Cardiac septum (tissue), 1 donor: ENCODE results near the gene ZNF728. TPM values are rescaled to one million over a fixed set of nuclear protein-coding genes. Genes with fewer than 3 reads are reported as not detected.
"Not testable (repeated sequence)": the region's sequence is repeated elsewhere in the genome, so short reads cannot be mapped to it uniquely, and the experiment has no call there.

Experiments
- DNase-seq: peaks from one replicate; pipeline ENCODE4 v3.0.0-alpha.2; 2020; ENCODE audit warnings: low spot score
- intact Hi-C: fragments of 100-400 bp; cut with DNase I; formaldehyde crosslinking; loops from one replicate; pipeline ENCODE4 v1.14.0; 2022
- long read RNA-seq: library from polyadenylated mRNA; unstranded; transcript quantifications from one replicate; pipeline ENCODE4 v2.0.0, GENCODE V29; 2021
- total RNA-seq: library from RNA; stranded (reverse); fragmentation: NEBNext Ultra II Directional; extraction: Animal tissue kit (Norgen Biotek cat#: 25700); gene quantifications from one replicate; pipeline ENCODE4 v1.2.1, GENCODE V29; 2021
- donor health status: DM: no; HTN: no; CAD: no.

Gene ZNF728
- total RNA-seq, result 5.7 TPM
- long read RNA-seq, partial matches to known transcripts, result 0 of 3 reads
- long read RNA-seq, other reads (novel, unspliced or antisense), result 1 of 3 reads

DNA sequence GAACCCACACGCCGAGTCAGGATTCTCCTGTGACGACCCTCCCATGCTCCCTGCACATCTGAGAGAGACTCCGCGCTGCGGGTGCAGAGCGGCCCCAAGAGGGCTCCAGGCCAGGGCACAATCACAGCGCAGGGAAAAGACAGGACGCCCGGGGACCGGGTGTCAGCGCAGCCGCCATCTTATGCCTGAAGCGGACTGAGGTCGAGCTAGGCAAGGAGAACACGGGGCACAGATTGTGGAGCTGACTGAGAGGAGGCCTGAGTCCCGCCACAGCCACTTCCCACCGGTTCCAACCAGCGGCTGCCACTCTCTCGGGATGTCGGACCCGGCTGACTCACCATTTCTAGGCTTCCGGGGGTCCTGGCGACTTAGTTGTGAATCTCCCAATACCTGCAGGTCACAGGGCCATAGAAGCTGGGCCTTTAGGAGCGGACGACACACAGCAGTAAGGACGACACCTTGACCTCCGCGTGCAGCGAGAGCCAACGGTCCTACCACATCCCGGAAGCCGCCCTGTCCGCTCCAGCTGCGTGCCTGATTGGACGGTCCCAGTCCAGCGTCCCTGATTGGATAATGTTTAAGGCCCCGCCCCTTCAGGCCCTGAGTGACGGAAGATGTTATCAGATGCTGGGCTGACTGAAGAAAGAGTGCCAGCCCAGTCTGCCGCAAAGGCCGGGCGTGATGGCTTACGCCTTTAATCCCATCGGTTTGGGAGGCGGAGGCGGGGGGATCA is at the start of gene ZNF728:
TSS of gene ZNF728 (minus strand) at position 487 of the 733 bp plus-strand sequence. CDS start at position 341, 146 bp downstream.
- intact Hi-C loops, result no loop called here
- peak; percentile 91 for DNase-seq

DNA sequence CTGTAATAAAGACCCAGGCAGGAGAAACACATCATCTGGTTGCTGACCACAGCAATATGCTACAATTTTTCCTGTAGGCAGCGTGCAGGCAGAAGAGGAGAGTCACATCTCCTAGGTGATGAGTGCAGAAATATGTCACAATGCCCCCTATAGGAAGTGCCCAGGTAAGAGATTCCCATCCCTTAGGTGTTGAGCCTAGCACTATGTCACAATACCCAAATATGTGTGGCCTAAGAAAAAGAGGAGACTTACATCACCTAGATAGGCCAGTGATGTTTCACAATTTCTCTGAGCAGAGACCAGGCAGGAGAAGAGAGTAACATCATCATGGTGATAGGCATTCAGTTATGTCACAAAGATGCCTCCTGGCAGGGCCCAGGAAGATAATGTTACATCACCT is 49.4 kb upstream of the ZNF728 start:
- no peak for DNase-seq
- intact Hi-C loops, result no loop called here

DNA sequence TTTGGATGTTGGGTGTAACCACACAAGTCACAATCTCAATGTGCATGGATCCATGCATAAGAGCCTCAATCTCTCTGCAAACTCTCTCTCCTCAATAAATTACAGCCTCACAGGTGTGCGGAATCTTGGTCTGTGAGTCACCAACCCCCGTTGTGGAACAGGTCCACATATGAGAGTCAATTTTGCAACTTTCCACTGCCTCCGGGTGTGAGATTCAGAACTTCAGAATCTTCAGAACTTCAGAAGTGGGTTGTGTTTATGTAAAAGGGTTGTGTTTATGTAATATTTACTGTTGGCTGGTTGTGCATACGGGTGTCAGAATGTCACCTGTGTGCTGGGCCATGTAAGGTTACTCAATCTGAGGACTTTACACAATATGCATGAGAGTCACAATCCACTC is 46.3 kb upstream of the ZNF728 start:
- intact Hi-C loops, result no loop called here
- DNase-seq, result no peak

DNA sequence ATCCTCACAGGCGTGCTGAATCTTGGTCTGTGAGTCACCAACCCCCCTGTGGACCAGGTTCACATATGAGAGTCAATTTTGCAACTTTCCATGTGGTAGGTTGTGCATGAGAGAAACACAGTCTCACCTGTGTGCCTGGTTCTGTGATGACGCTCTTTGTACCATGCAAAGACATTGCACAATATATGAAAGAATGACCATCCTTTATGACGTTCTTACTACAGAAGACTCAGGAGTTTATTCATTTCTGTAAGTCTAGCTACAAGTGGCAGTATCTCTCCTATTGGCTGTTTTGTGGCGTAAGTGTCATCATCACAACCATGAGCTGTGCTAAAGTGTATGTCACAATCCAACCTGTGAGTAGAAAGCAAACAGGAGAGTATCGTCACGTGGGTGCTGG is 43.8 kb upstream of the ZNF728 start:
- intact Hi-C loops, result no loop called here
- DNase-seq, result no peak

DNA sequence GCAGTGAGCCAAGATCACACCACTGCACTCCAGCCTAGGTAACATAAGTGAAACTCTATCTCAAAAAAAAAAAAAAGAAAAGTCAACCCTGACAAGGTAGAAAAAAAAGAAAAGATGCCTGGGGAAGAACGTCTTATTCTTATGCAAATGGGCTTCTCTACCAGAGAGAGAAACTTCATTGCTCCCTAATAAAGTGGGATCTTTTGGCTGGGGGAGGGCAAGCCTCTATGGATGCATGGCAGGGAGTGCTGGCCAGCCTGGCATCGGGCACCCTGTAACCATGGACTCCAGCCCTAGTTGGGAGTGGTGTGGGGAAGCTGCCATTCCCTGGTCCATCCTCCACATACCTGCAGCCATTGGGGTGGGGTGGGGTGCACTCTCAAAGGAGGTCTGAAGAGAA is 30.7 kb upstream of the ZNF728 start:
- DNase-seq, result no peak
- intact Hi-C loops, result no loop called here

DNA sequence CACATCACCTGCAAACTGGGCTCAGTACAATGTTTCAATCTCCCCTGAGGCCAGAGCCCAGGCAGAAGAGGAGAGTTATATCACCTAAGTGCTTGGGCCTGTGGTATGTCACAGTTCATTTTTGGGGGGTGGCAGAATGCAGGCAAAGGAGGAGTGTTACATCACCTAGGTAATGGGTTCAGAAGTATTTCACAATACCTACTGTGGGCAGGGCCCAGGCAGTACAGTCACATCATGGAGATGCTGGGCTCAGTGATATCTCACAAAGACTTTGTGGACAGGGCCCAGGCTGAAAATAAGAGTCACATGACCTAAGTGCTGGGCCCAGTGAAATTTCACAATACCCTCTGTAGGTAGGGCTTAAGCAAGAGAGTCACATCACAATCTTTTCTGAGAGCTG is 12.7 kb upstream of the ZNF728 start:
- intact Hi-C loops, result no loop called here
- DNase-seq, result no peak

DNA sequence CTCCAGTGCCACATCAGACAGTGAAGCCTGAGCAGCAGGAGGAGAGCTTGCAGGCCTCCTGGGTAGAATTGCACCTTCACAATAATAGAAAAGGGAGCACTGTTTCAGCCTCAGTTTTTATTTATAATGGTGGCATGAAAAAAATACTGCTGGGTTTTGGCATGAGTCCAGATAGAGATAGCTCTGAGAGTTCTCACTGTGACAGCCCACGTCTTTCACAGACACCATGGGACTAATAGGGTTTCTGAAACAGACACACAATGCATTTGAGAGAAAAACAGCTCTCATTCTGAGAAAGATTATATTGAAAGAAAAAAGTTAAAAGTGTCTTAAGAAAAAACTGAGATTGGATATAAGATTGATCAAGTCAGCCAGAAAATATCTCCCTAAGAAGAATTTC is 8.0 kb downstream of the ZNF728 start:
- DNase-seq, intact Hi-C loops: not testable (repeated sequence)

DNA sequence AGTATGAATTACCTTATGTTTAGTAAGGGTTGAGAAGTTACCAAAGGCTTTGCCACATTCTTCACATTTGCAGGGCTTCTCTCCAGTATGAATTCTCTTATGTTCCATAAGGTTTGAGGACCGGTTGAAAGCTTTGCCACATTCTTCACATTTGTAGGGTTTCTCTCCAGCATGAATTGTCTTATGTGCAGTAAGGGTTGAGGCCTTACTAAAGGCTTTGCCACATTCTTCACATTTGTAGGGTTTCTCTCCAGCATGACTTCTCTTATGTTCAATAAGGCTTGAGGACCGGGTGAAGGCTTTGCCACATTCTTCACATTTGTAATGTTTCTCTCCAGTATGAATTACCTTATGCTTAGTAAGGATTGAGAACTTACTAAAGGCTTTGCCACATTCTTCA is 26.7 kb downstream of the ZNF728 start:
- intact Hi-C loops, result no loop called here

DNA sequence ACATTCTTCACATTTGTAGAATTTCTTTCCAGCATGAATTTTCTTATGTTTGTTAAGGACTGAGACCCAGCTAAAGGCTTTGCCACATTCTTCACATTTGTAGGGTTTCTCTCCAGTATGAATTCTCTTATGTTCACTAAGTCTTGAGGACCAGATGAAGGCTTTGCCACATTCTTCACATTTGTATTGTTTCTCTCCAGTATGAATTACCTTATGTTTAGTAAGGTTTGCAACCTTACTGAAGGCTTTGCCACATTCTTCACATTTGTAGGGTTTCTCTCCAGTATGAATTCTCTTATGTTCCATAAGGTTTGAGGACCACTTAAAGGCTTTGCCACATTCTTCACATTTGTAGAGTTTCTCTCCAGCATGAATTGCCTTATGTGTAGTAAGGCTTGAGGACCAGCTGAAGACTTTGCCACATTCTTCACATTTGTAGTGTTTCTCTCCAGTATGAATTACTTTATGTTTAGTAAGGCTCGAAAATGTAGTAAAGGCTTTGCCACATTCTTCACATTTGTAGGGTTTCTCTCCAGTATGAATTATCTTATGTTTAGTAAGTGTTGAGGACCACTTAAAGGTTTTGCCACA is 27.3 kb downstream of the ZNF728 start:
- DNase-seq, intact Hi-C loops: not testable (repeated sequence)

More for the DNA sequence above, 26.7 kb downstream of the ZNF728 start:
- DNase-seq, result no peak

DNA sequence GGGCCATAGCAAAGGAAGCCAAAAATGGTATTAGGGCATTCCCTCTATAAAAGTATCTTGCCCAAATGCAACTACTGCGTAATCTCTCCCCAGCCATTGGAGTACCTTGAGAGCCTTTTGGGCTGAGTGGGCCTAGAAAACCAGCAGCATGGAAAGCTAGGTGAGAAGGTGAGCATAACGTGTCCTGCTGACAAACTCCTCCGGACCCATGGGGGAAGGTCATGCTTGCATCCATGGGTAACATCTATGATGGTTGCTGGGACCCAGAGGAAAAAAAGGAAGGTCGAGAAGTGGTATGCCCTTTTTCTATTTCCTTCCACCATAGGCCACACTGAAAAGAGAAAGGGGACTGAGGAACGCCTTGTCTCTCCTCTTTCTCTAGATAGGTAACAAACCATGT is 57.4 kb downstream of the ZNF728 start:
- intact Hi-C loops, result no loop called here
- DNase-seq, result no peak

DNA sequence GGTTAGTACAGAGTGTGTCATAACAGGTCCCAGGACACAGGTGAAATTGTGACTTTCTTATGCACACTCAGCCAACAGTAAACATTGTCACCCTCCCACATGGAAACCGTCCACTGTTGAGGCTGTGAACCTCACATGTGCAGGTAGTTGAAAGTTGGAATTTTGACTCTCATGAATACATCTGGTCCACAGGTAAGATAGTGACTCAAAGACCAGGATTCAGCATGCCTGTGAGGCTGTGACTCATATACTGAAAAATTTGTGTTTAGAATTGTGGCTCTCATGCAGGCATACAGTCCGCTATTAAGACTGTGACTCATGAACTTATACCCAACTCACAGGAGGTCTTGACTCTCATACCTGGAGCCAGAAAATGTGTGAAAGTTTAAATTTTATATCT is 67.8 kb downstream of the ZNF728 start:
- intact Hi-C loops, result no loop called here
- no peak for DNase-seq

DNA sequence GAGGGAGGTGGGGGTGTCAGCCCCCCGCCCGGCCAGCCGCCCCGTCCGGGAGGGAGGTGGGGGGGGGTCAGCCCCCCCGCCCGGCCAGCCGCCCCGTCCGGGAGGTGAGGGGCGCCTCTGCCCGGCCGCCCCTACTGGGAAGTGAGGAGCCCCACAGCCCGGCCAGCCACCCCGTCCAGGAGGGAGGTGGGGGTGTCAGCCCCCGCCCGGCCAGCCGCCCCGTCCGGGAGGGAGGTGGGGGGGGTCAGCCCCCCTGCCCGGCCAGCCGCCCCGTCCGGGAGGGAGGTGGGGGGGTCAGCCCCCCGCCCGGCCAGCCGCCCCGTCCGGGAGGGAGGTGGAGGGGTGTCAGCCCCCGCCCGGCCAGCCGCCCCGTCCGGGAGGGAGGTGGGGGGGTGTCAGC is 75.4 kb downstream of the ZNF728 start:
- DNase-seq, intact Hi-C loops: not testable (repeated sequence)

DNA sequence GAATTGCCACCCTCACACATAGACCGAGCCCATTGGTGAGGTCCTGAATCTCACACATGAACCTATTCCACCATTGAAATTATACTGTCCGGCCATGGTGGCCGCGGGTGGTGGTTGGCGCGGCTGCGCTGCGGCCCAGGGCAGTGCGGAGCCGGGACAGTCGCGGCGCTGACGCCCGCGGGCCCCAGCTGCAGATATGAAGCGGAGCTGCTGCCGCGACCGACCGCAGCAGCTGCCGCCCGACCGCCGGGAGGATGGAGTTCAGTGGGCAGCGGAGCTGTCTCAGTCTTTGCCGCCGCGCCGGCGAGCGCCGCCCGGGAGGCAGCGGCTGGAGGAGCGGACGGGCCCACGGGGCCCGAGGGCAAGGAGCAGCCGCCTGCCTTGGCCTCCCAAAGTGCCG is 77.8 kb downstream of the ZNF728 start:
- DNase-seq, intact Hi-C loops: not testable (repeated sequence)

Other genes starting within 250 kb of the ZNF728 start
- gene ZNF99, start 219.0 kb downstream of the ZNF728 start, total RNA-seq, result 0.11 TPM
- gene ZNF723, start 170.9 kb downstream of the ZNF728 start, total RNA-seq, result not detected
- gene ZNF730, start 113.8 kb upstream of the ZNF728 start, total RNA-seq, result 0.57 TPM
- gene ZNF724, start 247.2 kb upstream of the ZNF728 start, total RNA-seq, result 0.81 TPM